Esophagus (tissue), 2 donors: ENCODE measurements around the gene MAP3K4. TPM values are rescaled to one million over a fixed set of nuclear protein-coding genes. Genes with fewer than 3 reads are reported as not detected.

ENCODE experiments used
- H3K27ac ChIP-seq, 2 donors: one replicate each; pipeline ENCODE4 v1.5.1; 2013; ENCODE audit warnings: low read depth in 2 of 2, mild to moderate bottlenecking in 2 of 2, inconsistent platforms in 1 of 2, low read length in 1 of 2, moderate library complexity in 1 of 2
- H3K27me3 ChIP-seq, 2 donors: one replicate each; pipeline ENCODE4 v1.6.1; 2013; ENCODE audit warnings: low read length in 2 of 2, control low read depth in 1 of 2, mild to moderate bottlenecking in 1 of 2; ENCODE audit not compliant: insufficient read depth in 2 of 2, control insufficient read depth in 1 of 2
- H3K36me3 ChIP-seq, 2 donors: one replicate each; pipeline ENCODE4 v1.6.1; 2013; ENCODE audit warnings: low read length in 1 of 2; ENCODE audit not compliant: control insufficient read depth in 2 of 2, insufficient read depth in 2 of 2
- H3K4me1 ChIP-seq, 2 donors: one replicate each; pipeline ENCODE4 v1.6.1; 2013; ENCODE audit warnings: low read length in 1 of 2; ENCODE audit not compliant: control insufficient read depth in 2 of 2, insufficient read depth in 2 of 2
- H3K4me3 ChIP-seq, 2 donors: one replicate each; pipeline ENCODE4 v1.5.1; 2013; ENCODE audit warnings: low read length in 2 of 2, mild to moderate bottlenecking in 2 of 2, low read depth in 1 of 2, moderate library complexity in 1 of 2
- H3K9me3 ChIP-seq, 2 donors: one replicate each; pipeline ENCODE4 v1.6.1; 2013; ENCODE audit warnings: mild to moderate bottlenecking in 2 of 2, low read depth in 1 of 2, low read length in 1 of 2, moderate library complexity in 1 of 2; ENCODE audit not compliant: control insufficient read depth in 2 of 2, insufficient read depth in 1 of 2
- WGBS, 2 donors: extraction: QIAGEN DNeasy Blood & Tissue Kit; methylation state at CpG; one replicate each; pipeline ENCODE4 v1.1.7; 2013; 5-methylcytosine and 5-hydroxymethylcytosine counted together
- polyA plus RNA-seq, 2 donors: library from polyadenylated mRNA; stranded (reverse); fragments of 200-250 nt; gene quantifications; one replicate each; pipeline ENCODE4 v1.2.3, GENCODE V29; 2013
- donor health status: healthy with polysubstance abuse.
- donor health status: Bipolar disorder and iron deficiency.

MAP3K4 gene
- polyA plus RNA-seq, 2 donors = 15.9 to 17.3 TPM

DNA sequence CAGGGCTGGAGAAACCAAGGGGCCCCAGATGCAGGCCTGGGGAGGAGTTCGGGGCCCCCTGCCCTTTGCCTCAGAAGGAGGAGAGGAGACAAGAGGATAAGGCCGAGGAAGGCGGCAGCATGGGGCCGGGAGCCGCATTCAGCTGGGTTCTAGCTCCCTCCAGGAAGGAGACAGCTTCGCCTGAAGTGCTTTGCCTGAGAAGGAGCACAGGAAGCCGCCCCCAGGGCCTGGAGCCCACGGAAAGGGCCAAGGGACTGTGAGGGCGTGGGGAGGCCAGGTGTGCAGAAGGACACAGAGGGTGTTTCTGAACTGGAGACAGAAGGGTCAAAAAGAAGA lies 160.9 kb downstream of the MAP3K4 start:
- H3K9me3 ChIP-seq = no peaks in the 10 kb centered on the region
- H3K4me3 ChIP-seq = no peak overlapping the region
- H3K4me1 ChIP-seq = no peaks in the 10 kb centered on the region
- no peaks in the 10 kb centered on the region for H3K27me3 ChIP-seq
- 89% methylated on average over 9 of the region's 9 CpGs for WGBS, 2 donors
- H3K27ac ChIP-seq = no peak overlapping the region
- peaks cover 0 to 18% of the 10 kb centered on the region in 2 donors for H3K36me3 ChIP-seq

DNA sequence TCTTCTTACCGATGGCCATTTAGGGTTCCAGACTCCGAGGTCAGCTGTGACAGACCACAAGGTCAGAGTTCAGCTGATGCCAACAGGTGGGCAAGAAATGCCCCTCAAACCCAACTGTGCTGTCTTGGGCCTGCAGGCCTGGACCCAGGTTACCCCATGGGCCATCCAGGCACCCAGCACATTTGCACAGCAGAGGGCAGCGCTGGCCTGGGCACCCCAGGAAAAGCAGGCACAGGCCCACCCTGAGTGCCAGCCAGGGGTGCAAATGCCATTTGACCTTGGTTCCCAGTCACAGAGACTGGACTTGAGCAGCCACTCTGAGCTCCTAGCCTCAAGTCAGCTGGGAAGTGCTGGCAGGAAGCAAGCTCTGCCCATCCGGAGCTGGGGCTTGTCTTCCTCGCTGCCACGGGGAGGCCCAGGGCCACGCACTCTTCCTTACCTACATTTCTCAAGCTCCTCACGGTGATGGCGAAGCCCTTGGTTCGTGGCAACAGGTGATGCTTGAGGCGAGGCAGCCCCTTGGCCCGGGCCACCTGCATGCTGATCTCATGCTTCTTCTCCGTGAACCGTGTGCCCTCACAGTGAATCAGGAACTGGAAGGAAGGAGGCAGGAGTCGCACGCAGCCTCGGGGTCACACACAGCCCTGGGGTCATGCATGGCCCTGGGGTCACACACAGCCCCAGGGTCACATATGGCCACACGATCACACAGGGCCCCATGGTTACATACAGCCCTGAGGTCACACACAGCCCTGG lies 161.5 kb downstream of the MAP3K4 start:
- Histone ChIP-seq H3K4me3 (no peak overlapping the region), H3K36me3 (peaks cover 0 to 16% of the 10 kb centered on the region in 2 donors), H3K27me3 (no peaks in the 10 kb centered on the region), H3K9me3 (no peaks in the 10 kb centered on the region), H3K27ac (no peak overlapping the region), H3K4me1 (no peaks in the 10 kb centered on the region)
- WGBS, 2 donors = 95% methylated on average over 18 of the region's 18 CpGs

DNA sequence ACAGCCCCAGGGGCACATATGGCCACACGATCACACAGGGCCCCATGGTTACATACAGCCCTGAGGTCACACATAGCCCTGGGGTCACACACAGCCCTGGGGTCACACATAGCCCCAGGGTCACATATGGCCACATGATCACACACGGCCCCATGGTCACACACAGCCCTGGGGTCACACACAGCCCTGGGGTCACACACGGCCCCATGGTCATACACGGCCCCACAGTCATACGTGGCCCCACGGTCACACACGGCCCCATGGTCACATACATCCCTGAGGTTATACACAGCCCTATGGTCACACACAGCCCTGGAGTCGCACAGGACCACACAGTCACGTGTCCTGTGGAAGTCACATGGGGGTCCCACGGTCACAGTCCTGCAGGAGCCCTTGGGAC lies 162.2 kb downstream of the MAP3K4 start:
- Histone ChIP-seq H3K4me3 (no peak overlapping the region), H3K9me3 (no peaks in the 10 kb centered on the region), H3K27ac (no peak overlapping the region), H3K27me3 (no peaks in the 10 kb centered on the region), H3K4me1 (no peaks in the 10 kb centered on the region), H3K36me3 (peaks cover 0 to 16% of the 10 kb centered on the region in 2 donors)
- WGBS, 2 donors = 91 to 94% methylated on average over 10 of the region's 10 CpGs

DNA sequence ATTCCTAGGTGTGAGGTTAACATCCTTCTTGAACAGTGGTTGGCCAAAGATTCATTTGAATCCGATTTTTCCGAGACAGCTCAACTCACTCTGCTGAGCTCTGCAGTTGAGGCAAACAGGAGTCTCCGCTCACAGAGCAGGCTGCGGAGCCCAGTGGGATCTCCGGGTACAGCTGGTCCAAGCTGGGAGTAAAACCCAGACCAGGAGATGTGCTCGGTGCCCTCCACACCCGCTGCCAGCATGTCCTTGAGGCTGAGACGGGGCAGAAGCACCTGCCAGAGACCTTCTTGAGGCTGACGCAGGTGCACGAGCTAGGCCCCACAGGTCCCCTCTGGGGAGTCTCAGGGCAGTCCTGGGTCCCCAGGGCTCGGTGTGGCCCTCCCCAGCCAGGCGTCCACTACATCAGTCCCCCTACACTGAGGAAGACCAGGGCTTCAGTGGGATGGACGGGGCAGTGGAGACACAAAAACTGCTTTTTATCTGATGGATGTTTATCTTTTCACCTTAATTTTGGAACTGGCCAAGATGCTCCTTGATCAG lies 163.3 kb downstream of the MAP3K4 start:
- WGBS, 2 donors = 95 to 96% methylated on average over 13 of the region's 13 CpGs
- H3K4me3 ChIP-seq = no peak overlapping the region

DNA sequence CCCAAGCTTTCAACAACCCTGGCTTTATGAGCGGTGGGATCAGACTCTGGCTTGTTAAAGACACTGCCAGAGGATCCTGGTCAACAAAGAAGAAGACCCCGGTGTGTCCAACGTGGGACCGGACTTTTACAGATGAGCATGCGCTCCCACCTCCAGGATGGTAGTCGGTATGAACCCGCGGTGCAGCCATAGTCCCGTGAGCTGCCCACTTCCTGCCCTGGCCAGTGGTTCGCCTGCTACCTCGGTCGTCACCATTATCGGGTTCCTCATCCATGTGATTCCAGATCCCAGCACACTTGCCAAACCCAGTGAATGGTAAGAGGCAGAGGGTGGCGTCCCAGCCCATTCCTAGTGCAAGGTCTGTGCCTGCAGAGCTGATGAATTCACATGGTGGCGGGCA lies 169.6 kb downstream of the MAP3K4 start:
- Histone ChIP-seq H3K9me3 (no peaks in the 10 kb centered on the region), H3K36me3 (peaks cover 0 to 3% of the 10 kb centered on the region in 2 donors), H3K27me3 (no peaks in the 10 kb centered on the region), H3K4me3 (no peak overlapping the region), H3K27ac (no peak overlapping the region), H3K4me1 (peaks cover 0 to 1% of the 10 kb centered on the region in 2 donors)
- 97 to 98% methylated on average over 15 of the region's 15 CpGs for WGBS, 2 donors

More for the DNA sequence above, 163.3 kb downstream of the MAP3K4 start:
- H3K4me1 ChIP-seq = no peaks in the 10 kb centered on the region
- H3K27ac ChIP-seq = no peak overlapping the region
- peaks cover 0 to 16% of the 10 kb centered on the region in 2 donors for H3K36me3 ChIP-seq
- H3K9me3 ChIP-seq = no peaks in the 10 kb centered on the region
- no peaks in the 10 kb centered on the region for H3K27me3 ChIP-seq

DNA sequence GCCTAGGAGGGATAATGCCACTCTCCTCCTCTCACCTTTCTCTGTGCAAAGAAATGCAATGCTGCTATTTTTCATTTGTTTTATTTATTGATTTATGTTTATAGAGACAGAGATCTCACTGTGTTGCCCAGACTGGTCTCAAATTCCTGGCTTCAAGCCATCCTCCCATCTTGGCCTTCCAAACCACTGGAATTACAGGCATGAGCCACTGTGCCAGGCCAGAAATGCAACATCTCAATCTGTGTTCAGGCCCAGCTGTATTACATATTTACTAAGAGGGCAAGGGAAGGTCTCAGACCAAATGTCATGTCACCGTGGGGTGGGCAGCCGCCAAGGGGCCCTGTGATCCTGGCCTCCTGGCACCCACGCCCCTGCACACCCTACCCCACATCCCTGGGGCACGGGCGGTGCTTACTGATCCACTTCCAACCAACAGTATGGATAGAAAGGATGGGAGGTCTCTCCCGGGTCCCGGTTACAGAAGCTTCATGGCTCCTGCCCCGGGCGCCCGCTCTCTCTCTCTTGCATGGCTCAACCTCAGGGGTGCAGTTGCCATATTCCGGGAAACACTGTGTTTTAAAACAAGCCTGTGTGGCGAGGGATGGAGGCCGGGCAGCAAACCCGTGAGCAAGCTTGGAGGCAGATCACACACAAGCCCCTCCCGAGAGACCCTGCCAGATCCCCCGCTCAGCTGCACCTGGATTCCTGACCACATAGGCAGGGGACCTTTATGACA lies 170.5 kb downstream of the MAP3K4 start:
- 87 to 93% methylated on average over 16 of the region's 16 CpGs for WGBS, 2 donors
- no peak overlapping the region for H3K27ac ChIP-seq

DNA sequence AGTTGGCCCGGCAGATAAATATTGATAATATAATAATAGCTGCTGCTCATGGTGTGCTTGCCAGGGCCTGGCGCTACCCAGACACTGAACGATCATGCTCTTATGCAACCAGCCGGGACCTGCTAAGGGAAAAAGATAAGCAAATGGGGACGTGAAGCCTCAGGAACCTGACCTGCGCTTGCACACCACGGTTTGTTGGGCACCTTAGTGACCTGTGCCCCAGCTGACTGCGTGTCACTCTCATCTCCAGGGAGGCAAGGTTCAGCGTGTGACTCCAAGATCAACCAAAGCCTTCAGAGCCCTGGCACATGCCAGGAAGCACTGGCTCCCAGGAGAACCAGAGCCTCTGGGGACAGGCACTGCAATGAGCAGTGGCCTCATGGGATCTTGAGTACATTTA lies 171.2 kb downstream of the MAP3K4 start:
- Histone ChIP-seq H3K4me1 (peaks cover 0 to 1% of the 10 kb centered on the region in 2 donors), H3K27ac (no peak overlapping the region), H3K36me3 (peaks cover 0 to 3% of the 10 kb centered on the region in 2 donors), H3K9me3 (no peaks in the 10 kb centered on the region), H3K27me3 (no peaks in the 10 kb centered on the region), H3K4me3 (no peak overlapping the region)
- 73 to 88% methylated on average over 9 of the region's 9 CpGs for WGBS, 2 donors

More for the DNA sequence above, 170.5 kb downstream of the MAP3K4 start:
- Histone ChIP-seq H3K9me3 (no peaks in the 10 kb centered on the region), H3K27me3 (no peaks in the 10 kb centered on the region), H3K36me3 (peaks cover 0 to 3% of the 10 kb centered on the region in 2 donors), H3K4me1 (peaks cover 0 to 1% of the 10 kb centered on the region in 2 donors), H3K4me3 (no peak overlapping the region)

DNA sequence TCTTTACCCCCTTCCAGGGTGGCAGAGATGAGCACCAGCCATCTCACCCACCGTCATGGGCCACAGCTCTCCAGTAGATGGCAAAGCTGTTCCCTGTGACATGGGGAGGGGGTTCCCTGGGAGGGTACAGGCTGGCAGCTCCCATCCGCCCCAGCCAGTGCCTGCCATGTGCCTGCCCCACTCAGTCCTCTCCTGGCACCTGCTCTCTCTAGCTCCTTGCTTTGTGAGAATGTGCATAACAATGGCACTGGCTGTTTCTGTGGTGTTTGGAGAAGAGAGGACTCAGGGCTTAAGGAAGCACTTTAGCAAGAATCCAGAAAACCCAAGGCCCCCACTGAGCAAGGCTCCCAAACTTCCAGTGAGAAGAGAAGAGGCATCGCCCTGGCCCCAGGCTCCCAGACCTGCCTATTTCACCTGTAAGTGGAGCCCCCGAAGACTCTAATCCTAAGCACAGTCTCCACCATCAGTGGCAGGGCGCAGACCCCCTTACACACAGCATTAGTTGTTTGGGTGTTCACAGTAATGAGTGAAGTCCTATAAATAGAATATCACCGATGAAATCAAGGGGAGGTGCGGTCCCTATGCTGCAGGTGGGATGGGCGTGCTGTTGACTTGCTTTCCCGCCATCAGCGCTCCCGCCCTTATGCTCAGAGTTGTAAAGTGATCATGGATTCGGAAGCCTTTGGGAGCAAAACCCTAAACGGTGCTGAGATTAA lies 172.1 kb downstream of the MAP3K4 start:
- no peak overlapping the region for H3K27ac ChIP-seq
- H3K4me3 ChIP-seq = no peak overlapping the region
- no peaks in the 10 kb centered on the region for H3K9me3 ChIP-seq
- H3K36me3 ChIP-seq = peaks cover 0 to 3% of the 10 kb centered on the region in 2 donors
- 93 to 94% methylated on average over 13 of the region's 13 CpGs for whole genome bisulfite sequencing, 2 donors
- H3K27me3 ChIP-seq = no peaks in the 10 kb centered on the region
- H3K4me1 ChIP-seq = peaks cover 0 to 1% of the 10 kb centered on the region in 2 donors

DNA sequence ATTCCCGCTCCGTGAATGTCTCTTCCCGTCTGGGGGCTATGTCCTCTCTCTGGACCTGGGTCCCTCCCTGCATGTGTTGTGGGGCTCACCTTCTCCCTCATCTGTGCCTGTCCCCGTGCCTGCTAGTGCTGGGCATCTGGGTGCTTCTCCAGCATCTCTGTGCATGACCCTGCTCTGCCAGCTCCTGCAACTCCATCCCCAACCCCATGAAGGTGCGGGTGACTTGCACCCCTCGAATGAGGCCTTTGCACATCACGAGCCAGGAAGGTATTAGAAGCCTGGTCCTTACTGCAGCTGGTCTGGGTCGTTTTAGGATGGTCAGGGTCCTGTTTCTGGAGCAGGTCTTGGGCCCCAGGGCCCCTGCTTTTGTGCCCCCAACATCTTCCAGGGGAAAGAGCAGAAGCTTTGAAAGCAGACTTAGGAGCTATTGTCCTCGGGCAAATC lies 172.6 kb downstream of the MAP3K4 start:
- no peak overlapping the region for H3K27ac ChIP-seq
- no peak overlapping the region for H3K4me3 ChIP-seq
- H3K36me3 ChIP-seq = peaks cover 0 to 3% of the 10 kb centered on the region in 2 donors
- H3K9me3 ChIP-seq = no peaks in the 10 kb centered on the region
- H3K4me1 ChIP-seq = peaks cover 1% of the 10 kb centered on the region in 2 donors
- no peaks in the 10 kb centered on the region for H3K27me3 ChIP-seq
- 91 to 94% methylated on average over 9 of the region's 9 CpGs for WGBS, 2 donors
